GM12878 (cell line): ENCODE measurements around the gene COL27A1. TPM values are rescaled to one million over a fixed set of nuclear protein-coding genes. Genes with fewer than 3 reads are reported as not detected.

Experiments
- ATAC-seq: fragments of 200-7000 bp; cut with Tn5 transposase; 3 replicates; pipeline ENCODE4 v1.9.1; 2020; ENCODE audit warnings: mild to moderate bottlenecking, moderate library complexity
- BruUV-seq: library from RNA; stranded (reverse); fragments of 400-500 nt; replicated peaks from 2 replicates; lab custom pipeline; 2021; lab: Mats Ljungman, UMichigan
- CTCF ChIA-PET: fragments of 300-600 bp; sonication (Branson Sonifier 250); formaldehyde crosslinking; extraction: SDS; loops from one replicate; lab custom pipeline; 2021; ENCODE audit warnings: inconsistent platforms; lab: Yijun Ruan, JAX
- POLR2A ChIA-PET: fragments of 350-600 bp; formaldehyde crosslinking; extraction: SDS; loops from one replicate; lab custom pipeline; 2021; ENCODE audit warnings: inconsistent platforms; lab: Charles Lee
- RAD21 ChIA-PET: fragments of 300-600 bp; sonication (Branson Sonifier 250); formaldehyde crosslinking; loops from one replicate; lab custom pipeline; 2023; ENCODE audit warnings: antibody characterized with exemption; ENCODE audit not compliant: unreplicated experiment; lab: Charles Lee
- SMC1A ChIA-PET: fragments of 300-600 bp; sonication (Branson Sonifier 250); formaldehyde crosslinking; loops from one replicate; lab custom pipeline; 2023; ENCODE audit not compliant: unreplicated experiment, uncharacterized antibody; lab: Charles Lee
- DNase-seq: peaks from one replicate; pipeline ENCODE4 v3.0.0-alpha.2; 2011; ENCODE audit warnings: low read depth, low spot score
- FAIRE-seq: peaks from 3 replicates; lab custom pipeline; 2011; peaks lifted over from hg19 to GRCh38; lab: Jason Lieb, UNC
- H2AFZ ChIP-seq: 2 replicates; pipeline ENCODE4 v1.6.0; 2011; ENCODE audit warnings: low read depth, low read length, control low read depth; ENCODE audit not compliant: control insufficient read depth
- H3K27ac ChIP-seq: 2 replicates; pipeline ENCODE4 v1.5.1; 2011; ENCODE audit warnings: control low read depth; ENCODE audit not compliant: control insufficient read depth, insufficient read depth
- H3K27me3 ChIP-seq, 2 experiments: replicated peaks in 1 of 2; 2 replicates each; pipeline versions ENCODE4 v1.6.0 to v1.6.1; 2011; ENCODE audit warnings: low read length in 1 of 2; ENCODE audit not compliant: control insufficient read depth in 2 of 2, insufficient read depth in 2 of 2
- H3K36me3 ChIP-seq, 2 experiments: 2 replicates each; pipeline ENCODE4 v1.5.1; 2011; ENCODE audit warnings: low read length in 1 of 2; ENCODE audit not compliant: control insufficient read depth in 2 of 2, insufficient read depth in 2 of 2
- H3K4me1 ChIP-seq: 2 replicates; pipeline ENCODE4 v1.6.1; 2011; ENCODE audit warnings: mild to moderate bottlenecking, low read length, moderate library complexity, mixed read lengths; ENCODE audit not compliant: control insufficient read depth, insufficient read depth
- H3K4me2 ChIP-seq: 2 replicates; pipeline ENCODE4 v1.6.0; 2011; ENCODE audit warnings: control low read depth; ENCODE audit not compliant: control insufficient read depth, insufficient read depth
- H3K4me3 ChIP-seq: fragments of 200-600 bp; sonication (generic); 2 replicates; pipeline ENCODE4 v1.5.1; 2016
- H3K79me2 ChIP-seq: 2 replicates; pipeline ENCODE4 v1.6.0; 2011; ENCODE audit warnings: low read length; ENCODE audit not compliant: control insufficient read depth, insufficient read depth
- H3K9ac ChIP-seq: 2 replicates; pipeline ENCODE4 v1.8.0; 2011; ENCODE audit warnings: low read length, control low read depth, mixed read lengths; ENCODE audit not compliant: control insufficient read depth, insufficient read depth
- H3K9me3 ChIP-seq: replicated peaks from 3 replicates; pipeline ENCODE4 v1.5.1; 2011; ENCODE audit warnings: mild to moderate bottlenecking, low read length; ENCODE audit not compliant: control insufficient read depth, insufficient read depth
- H4K20me1 ChIP-seq: 2 replicates; pipeline ENCODE4 v1.6.0; 2011; ENCODE audit not compliant: control insufficient read depth, insufficient read depth
- CHD4 ChIP-seq: fragments of 200-600 bp; sonication (generic); IDR thresholded peaks from 2 replicates; pipeline ENCODE4 v1.6.1; 2016; ENCODE audit warnings: mild to moderate bottlenecking
- IRF4 ChIP-seq: IDR thresholded peaks from 2 replicates; pipeline ENCODE4 v1.6.1; 2011; ENCODE audit warnings: low read depth, low read length
- RAD21 ChIP-seq: IDR thresholded peaks from 2 replicates; pipeline ENCODE4 v1.6.1; 2011; ENCODE audit warnings: mild to moderate bottlenecking, low read depth, low read length, moderate library complexity; ENCODE audit not compliant: insufficient read depth
- SMC3 ChIP-seq: IDR thresholded peaks from 2 replicates; pipeline ENCODE4 v1.6.1; 2011; ENCODE audit warnings: low read length, improper control_type of control experiment, borderline replicate concordance
- WGBS: methylation state at CpG from one replicate; pipeline ENCODE4 v1.1.6; 2016; ENCODE audit warnings: low lambda C conversion rate; ENCODE audit not compliant: insufficient replicate concordance, insufficient coverage; ENCODE audit errors: missing lambda C conversion rate; 5-methylcytosine and 5-hydroxymethylcytosine counted together
- in situ Hi-C: fragments of 300-500 bp; cut with MboI; formaldehyde crosslinking; loops from 9 replicates; pipeline ENCODE4 v1.14.3; 2018; ENCODE audit warnings: mixed read lengths
- intact Hi-C: fragments of 100-400 bp; cut with micrococcal nuclease; formaldehyde crosslinking; loops from one replicate; pipeline ENCODE4 v1.14.2; 2022; ENCODE audit not compliant: unreplicated experiment
- polyA plus RNA-seq, 11 experiments: library from polyadenylated mRNA; depleted of rRNA in 4 of 11; unstranded in 6 of 11; stranded (reverse) in 5 of 11; fragments of >200 nt; fragmentation: Nextera tagmentation in 4 of 11; fragmentation: Illumina TruSeq in 1 of 11; extraction: Ambion mirVana in 4 of 11; extraction: Trizol in 1 of 11; gene quantifications; 1 replicate in 1 of 11; 2 replicates in 10 of 11; pipeline versions ENCODE4 v1.2.1 to v1.2.3, GENCODE V29; 2011 to 2016; ENCODE audit warnings: inconsistent platforms in 2 of 11, missing spikeins in 2 of 11, low read depth in 1 of 11
- total RNA-seq, 4 experiments: library from RNA; depleted of rRNA in 3 of 4; stranded (reverse); fragments of >200 nt in 3 of 4; fragmentation: Illumina TruSeq in 1 of 4; extraction: Trizol in 1 of 4; gene quantifications; 2 replicates each; pipeline versions ENCODE4 v1.2.1 to v1.2.3, GENCODE V29; 2013 to 2021
- TF ChIP-seq, protein P1 (sequence below), 3 experiments: IDR thresholded peaks in 2 of 3; conservative IDR thresholded peaks in 1 of 3; 2 replicates each; pipeline ENCODE4 v1.5.1; 2011; ENCODE audit warnings: low read depth in 3 of 3, low read length in 3 of 3, mild to moderate bottlenecking in 3 of 3, control low read depth in 2 of 3, moderate library complexity in 2 of 3, inconsistent platforms in 1 of 3, mixed read lengths in 1 of 3; ENCODE audit not compliant: control insufficient read depth in 2 of 3, insufficient read depth in 1 of 3; ENCODE audit errors: extremely low read depth in 1 of 3
- TF ChIP-seq, protein P2 (sequence below): fragments of 450-650 bp; IDR thresholded peaks from 2 replicates; pipeline ENCODE4 v1.6.1; 2014; ENCODE audit warnings: mild to moderate bottlenecking

COL27A1 gene
- total and polyA plus RNA-seq, 10 of the 15 experiments (the other 5 are each of a cell fraction or from before 2014, with no cell fraction given): 0.10 TPM; not detected in 9

DNA sequence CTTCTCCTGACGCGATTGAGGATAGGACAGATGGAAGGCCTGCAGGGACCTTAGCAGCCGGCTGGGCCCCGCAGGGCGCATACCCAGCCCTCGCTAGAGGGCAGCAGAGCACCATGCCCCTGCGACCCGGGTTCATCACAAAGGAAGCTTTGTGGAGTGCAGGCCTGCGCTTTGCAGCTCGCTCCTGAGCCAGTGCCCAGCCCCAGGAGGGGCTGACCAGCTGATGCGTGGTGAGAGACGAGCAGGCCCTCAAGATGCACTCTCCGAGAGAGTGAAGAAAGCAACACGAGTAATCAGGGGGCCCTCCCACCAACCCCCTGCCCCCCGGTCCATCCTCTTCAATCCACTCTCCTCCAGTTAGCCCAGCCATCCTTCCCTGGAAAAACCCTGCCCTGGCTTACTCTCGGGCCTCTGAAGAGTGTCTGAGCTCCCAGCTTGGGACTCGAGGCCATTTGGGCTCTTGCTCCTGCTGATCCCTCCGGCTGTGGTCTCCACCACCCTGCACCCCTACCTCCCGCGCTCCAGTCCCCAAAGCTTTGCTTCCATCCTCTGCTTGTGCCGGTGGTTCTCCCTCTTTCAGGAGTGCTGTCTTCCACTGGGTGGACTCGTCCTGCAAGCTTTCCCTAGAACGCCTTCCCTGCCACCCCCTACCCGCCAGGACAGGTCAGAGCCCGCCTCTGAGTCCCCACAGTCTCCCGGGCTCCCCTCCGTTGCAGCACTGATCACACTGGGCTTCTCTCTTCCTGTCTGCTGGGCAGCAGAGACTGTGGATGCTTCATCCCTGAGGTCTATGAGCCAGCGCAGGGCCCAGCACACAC lies 47.1 kb upstream of the COL27A1 start:
- FAIRE-seq: no peak
- SMC1A ChIA-PET: interaction anchor here (1.2 to 2.1 kb wide), 2 partner anchors 9 to 26 kb away, joined by 3 to 8 read pairs; partner anchors contain the start of gene KIF12
- no peak overlapping the region for H2AFZ ChIP-seq

More for the DNA sequence above, 47.1 kb upstream of the COL27A1 start:
- Histone ChIP-seq H3K4me3 (no peak overlapping the region), H4K20me1 (no peaks in the 10 kb centered on the region), H3K27ac (no peak overlapping the region), H3K4me2 (no peak overlapping the region), H3K9me3 (no peaks in the 10 kb centered on the region), H3K27me3 (no peaks in the 10 kb centered on the region; a peak in 1 of 4 replicates), H3K4me1 (no peaks in the 10 kb centered on the region; the same call in 1 of the 2 replicates), H3K9ac (no peak overlapping the region), H3K79me2 (no peaks in the 10 kb centered on the region), H3K36me3 (no peaks in the 10 kb centered on the region)
- DNase-seq (no peak), ATAC-seq (peak; percentile 97)
- 34% methylated on average over 23 of the region's 28 CpGs for WGBS
- no TSS peak for BruUV-seq
- POLR2A ChIA-PET: no interaction called here
- peak; percentile 63 for TF ChIP-seq RAD21
- peak; percentile 57 for TF ChIP-seq SMC3
- no peak for TF ChIP-seq CHD4
- TF ChIP-seq, protein P1, sequence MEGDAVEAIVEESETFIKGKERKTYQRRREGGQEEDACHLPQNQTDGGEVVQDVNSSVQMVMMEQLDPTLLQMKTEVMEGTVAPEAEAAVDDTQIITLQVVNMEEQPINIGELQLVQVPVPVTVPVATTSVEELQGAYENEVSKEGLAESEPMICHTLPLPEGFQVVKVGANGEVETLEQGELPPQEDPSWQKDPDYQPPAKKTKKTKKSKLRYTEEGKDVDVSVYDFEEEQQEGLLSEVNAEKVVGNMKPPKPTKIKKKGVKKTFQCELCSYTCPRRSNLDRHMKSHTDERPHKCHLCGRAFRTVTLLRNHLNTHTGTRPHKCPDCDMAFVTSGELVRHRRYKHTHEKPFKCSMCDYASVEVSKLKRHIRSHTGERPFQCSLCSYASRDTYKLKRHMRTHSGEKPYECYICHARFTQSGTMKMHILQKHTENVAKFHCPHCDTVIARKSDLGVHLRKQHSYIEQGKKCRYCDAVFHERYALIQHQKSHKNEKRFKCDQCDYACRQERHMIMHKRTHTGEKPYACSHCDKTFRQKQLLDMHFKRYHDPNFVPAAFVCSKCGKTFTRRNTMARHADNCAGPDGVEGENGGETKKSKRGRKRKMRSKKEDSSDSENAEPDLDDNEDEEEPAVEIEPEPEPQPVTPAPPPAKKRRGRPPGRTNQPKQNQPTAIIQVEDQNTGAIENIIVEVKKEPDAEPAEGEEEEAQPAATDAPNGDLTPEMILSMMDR (IDR thresholded peaks at IDR 0.05 in 2 of 3, conservative IDR thresholded peaks at IDR 0.05 in 1 of 3; ENCODE audit: control insufficient read depth in 2 of 3, extremely low read depth in 1 of 3, insufficient read depth in 1 of 3, low read depth in 3 of 3, low read length in 3 of 3): peak; percentile 75 to 92 (median 88)
- TF ChIP-seq, protein P2, sequence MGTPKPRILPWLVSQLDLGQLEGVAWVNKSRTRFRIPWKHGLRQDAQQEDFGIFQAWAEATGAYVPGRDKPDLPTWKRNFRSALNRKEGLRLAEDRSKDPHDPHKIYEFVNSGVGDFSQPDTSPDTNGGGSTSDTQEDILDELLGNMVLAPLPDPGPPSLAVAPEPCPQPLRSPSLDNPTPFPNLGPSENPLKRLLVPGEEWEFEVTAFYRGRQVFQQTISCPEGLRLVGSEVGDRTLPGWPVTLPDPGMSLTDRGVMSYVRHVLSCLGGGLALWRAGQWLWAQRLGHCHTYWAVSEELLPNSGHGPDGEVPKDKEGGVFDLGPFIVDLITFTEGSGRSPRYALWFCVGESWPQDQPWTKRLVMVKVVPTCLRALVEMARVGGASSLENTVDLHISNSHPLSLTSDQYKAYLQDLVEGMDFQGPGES: no peak
- TF ChIP-seq IRF4: no peak
- RAD21 ChIA-PET: interaction anchor here (0.7 to 1.9 kb wide), 2 partner anchors 26 to 183 kb away, joined by 3 to 7 read pairs; no protein-coding TSS in a partner anchor
- in situ Hi-C loops: no loop called here
- intact Hi-C loops: loop anchor here (1.0 kb wide), 1 partner anchor 183 kb away; no protein-coding TSS in a partner anchor
- CTCF ChIA-PET: interaction anchor here (0.6 to 4.9 kb wide), 10 partner anchors 14 to 1467 kb away, joined by 3 to 33 read pairs (median 6); partner anchors contain the start of gene COL27A1
